Lung (tissue), 12 donors: ENCODE data around the gene ZNF197. TPM values are rescaled to one million over a fixed set of nuclear protein-coding genes. Genes with fewer than 3 reads are reported as not detected.

ENCODE experiments used
- ATAC-seq: fragments of 200-7000 bp; cut with Tn5 transposase; one replicate; pipeline ENCODE4 v1.9.1; 2020; ENCODE audit warnings: moderate number of reproducible peaks; ENCODE audit not compliant: insufficient read depth, low FRiP score
- DNase-seq, 3 donors: peaks; one replicate each; pipeline ENCODE4 v3.0.0-alpha.2; 2013 to 2017
- H3K27ac ChIP-seq, 2 donors: one replicate each; pipeline ENCODE4 v1.5.1; 2013; ENCODE audit warnings: mild to moderate bottlenecking in 2 of 2, moderate library complexity in 2 of 2, control low read depth in 1 of 2, inconsistent platforms in 1 of 2, low read depth in 1 of 2, low read length in 1 of 2
- H3K27me3 ChIP-seq, 3 donors: one replicate each; pipeline ENCODE4 v1.5.1; 2013; ENCODE audit warnings: low read length in 2 of 3; ENCODE audit not compliant: control insufficient read depth in 3 of 3, insufficient read depth in 3 of 3
- H3K36me3 ChIP-seq, 4 donors: one replicate each; pipeline ENCODE4 v1.5.1; 2013; ENCODE audit warnings: low read length in 4 of 4, mild to moderate bottlenecking in 1 of 4, moderate library complexity in 1 of 4; ENCODE audit not compliant: control insufficient read depth in 4 of 4, insufficient read depth in 4 of 4
- H3K4me1 ChIP-seq, 5 donors: one replicate each; pipeline ENCODE4 v1.5.1; 2013; ENCODE audit warnings: low read length in 5 of 5, mild to moderate bottlenecking in 2 of 5, moderate library complexity in 1 of 5; ENCODE audit not compliant: control insufficient read depth in 5 of 5, insufficient read depth in 5 of 5
- H3K4me3 ChIP-seq: one replicate; pipeline ENCODE4 v1.5.1; 2013; ENCODE audit warnings: mild to moderate bottlenecking, control low read depth, moderate library complexity
- H3K9ac ChIP-seq, 2 donors: one replicate each; pipeline ENCODE4 v1.5.1; 2013; ENCODE audit warnings: low read length in 2 of 2, control low read depth in 1 of 2; ENCODE audit not compliant: insufficient read depth in 1 of 2
- H3K9me3 ChIP-seq, 4 donors: one replicate each; pipeline ENCODE4 v1.5.1; 2013; ENCODE audit warnings: low read length in 3 of 4, mild to moderate bottlenecking in 1 of 4, moderate library complexity in 1 of 4; ENCODE audit not compliant: control insufficient read depth in 4 of 4, insufficient read depth in 3 of 4
- WGBS, 2 donors: extraction: QIAGEN DNeasy Blood & Tissue Kit; methylation state at CpG; one replicate each; pipeline ENCODE4 v1.1.7; 2013; 5-methylcytosine and 5-hydroxymethylcytosine counted together
- polyA plus RNA-seq, 2 donors: library from polyadenylated mRNA; stranded (reverse); fragments of 200-250 nt; gene quantifications; one replicate each; pipeline ENCODE4 v1.2.1, GENCODE V29; 2013
- total RNA-seq, 2 donors: library from RNA; depleted of rRNA in 1 of 2; stranded (reverse); fragments of >200 nt in 1 of 2; gene quantifications; one replicate each; pipeline ENCODE4 v1.2.1, GENCODE V29; 2014 to 2021
- TF ChIP-seq, protein P1 (sequence below): IDR thresholded peaks from 2 replicates; pipeline ENCODE4 v1.5.1; 2012; ENCODE audit warnings: mild to moderate bottlenecking; ENCODE audit errors: control extremely low read depth, extremely low read depth
- donor health status: control.
- donor health status: control.
- donor health status: Bipolar disorder and iron deficiency.
- donor health status: healthy.
- donor health status: DM: yes; HTN: yes; CAD: no.

The ZNF197 gene
- total and polyA plus RNA-seq, 4 donors: 5.3 to 30.0 (median 9.2) TPM

DNA sequence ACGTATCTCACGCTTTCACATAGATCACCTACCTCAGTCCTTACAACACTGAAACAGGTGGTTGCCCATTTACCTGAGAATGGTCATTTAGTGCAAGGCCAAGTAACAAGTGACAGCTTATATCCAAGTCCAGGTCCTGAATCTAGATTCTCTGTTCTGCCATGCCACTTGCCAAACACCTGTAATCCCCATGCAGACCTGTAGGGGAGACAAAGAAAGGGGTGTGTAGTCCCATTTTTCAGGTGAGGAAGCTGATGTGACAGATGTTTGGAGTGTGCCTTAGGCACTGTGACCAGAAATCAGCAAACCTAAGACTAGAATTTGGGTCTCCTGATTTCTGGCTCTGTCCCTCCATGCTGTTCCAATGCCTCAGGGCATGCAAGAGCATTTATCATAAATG lies 36.4 kb downstream of the ZNF197 start:
- Histone ChIP-seq H3K4me1 (no peaks in the 10 kb centered on the region), H3K9ac (no peak overlapping the region), H3K4me3 (no peak overlapping the region), H3K36me3 (peaks cover 36 to 44% (median 40%) of the 10 kb centered on the region in 4 donors), H3K9me3 (peaks cover 2 to 25% (median 10%) of the 10 kb centered on the region in 4 donors), H3K27me3 (no peaks in the 10 kb centered on the region), H3K27ac (no peak overlapping the region)
- no peak for ATAC-seq
- TF ChIP-seq, protein P1, sequence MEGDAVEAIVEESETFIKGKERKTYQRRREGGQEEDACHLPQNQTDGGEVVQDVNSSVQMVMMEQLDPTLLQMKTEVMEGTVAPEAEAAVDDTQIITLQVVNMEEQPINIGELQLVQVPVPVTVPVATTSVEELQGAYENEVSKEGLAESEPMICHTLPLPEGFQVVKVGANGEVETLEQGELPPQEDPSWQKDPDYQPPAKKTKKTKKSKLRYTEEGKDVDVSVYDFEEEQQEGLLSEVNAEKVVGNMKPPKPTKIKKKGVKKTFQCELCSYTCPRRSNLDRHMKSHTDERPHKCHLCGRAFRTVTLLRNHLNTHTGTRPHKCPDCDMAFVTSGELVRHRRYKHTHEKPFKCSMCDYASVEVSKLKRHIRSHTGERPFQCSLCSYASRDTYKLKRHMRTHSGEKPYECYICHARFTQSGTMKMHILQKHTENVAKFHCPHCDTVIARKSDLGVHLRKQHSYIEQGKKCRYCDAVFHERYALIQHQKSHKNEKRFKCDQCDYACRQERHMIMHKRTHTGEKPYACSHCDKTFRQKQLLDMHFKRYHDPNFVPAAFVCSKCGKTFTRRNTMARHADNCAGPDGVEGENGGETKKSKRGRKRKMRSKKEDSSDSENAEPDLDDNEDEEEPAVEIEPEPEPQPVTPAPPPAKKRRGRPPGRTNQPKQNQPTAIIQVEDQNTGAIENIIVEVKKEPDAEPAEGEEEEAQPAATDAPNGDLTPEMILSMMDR: no peak
- no peak for DNase-seq
- WGBS, 2 donors: 96% methylated on average over 2 of the region's 2 CpGs

DNA sequence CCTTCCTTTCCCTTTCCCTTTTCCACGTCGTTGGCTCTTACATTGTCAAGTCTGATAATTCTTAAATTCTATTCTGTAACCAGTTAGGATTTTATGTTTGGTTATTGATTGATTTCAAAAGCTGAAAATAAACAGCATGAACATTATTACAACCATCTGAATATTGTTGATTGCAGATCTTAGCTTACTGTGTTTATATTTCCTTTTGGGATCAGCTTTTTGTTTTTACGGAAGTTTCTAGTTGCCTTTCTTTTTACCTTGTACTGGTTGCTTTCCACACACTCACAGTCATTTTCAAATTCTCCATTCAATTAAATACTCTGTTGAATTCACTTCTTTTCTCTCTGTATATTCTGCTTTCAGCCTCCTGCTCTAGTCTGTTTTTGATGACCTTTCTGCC lies 40.3 kb downstream of the ZNF197 start:
- Histone ChIP-seq H3K4me3 (no peak overlapping the region), H3K27me3 (no peaks in the 10 kb centered on the region), H3K36me3 (peaks cover 5 to 12% (median 8%) of the 10 kb centered on the region in 4 donors), H3K27ac (no peak overlapping the region), H3K9me3 (peaks cover 0 to 9% (median 0%) of the 10 kb centered on the region in 4 donors), H3K4me1 (no peaks in the 10 kb centered on the region), H3K9ac (no peak overlapping the region)
- 95 to 98% methylated on average over 3 of the region's 3 CpGs for WGBS, 2 donors
- TF ChIP-seq, protein P1: no peak
- no peak for ATAC-seq
- no peak for DNase-seq

DNA sequence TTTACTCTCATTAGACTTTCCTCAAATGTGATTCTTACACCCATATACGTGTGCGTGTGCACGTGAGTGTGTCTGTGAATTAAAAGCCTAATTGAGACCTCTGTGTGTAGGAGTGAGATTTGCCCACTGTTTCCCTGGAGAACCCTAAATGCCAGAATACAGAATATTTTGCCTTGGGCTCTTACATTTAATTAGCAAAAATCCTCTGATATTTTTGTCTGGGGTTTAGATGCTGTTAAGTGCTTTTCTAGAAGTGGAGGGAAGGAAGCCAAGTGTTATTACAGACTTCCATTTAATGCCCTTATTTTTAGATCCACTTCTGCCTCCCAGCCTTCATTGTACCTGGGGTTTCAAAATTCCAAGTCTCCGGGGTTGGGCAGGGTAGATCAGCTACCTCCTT lies 41.5 kb downstream of the ZNF197 start:
- 94 to 96% methylated on average over 4 of the region's 4 CpGs for WGBS, 2 donors

More for the DNA sequence above, 41.5 kb downstream of the ZNF197 start:
- no peak overlapping the region for H3K9ac ChIP-seq
- H3K27ac ChIP-seq: no peak overlapping the region
- no peaks in the 10 kb centered on the region for H3K27me3 ChIP-seq
- ATAC-seq: no peak
- peaks cover 0 to 3% (median 0%) of the 10 kb centered on the region in 4 donors for H3K9me3 ChIP-seq
- TF ChIP-seq, protein P1: no peak
- peaks cover 0 to 2% (median 1%) of the 10 kb centered on the region in 4 donors for H3K36me3 ChIP-seq
- H3K4me3 ChIP-seq: no peak overlapping the region
- no peaks in the 10 kb centered on the region for H3K4me1 ChIP-seq
- DNase-seq: no peak
